Neural crest cell (in vitro differentiated cells): ENCODE measurements around the gene SMAD5. TPM values are rescaled to one million over a fixed set of nuclear protein-coding genes. Genes with fewer than 3 reads are reported as not detected.

Source experiments
- DNase-seq: peaks from one replicate; pipeline ENCODE4 v3.0.0; 2021; ENCODE audit warnings: low read depth, mixed read lengths, low spot score
- H3K27ac Mint-ChIP-seq: one replicate; pipeline ENCODE4 v1.8.0; 2021; ENCODE audit warnings: mild to moderate bottlenecking, mixed read lengths; ENCODE audit not compliant: unreplicated experiment
- H3K27me3 Mint-ChIP-seq: 2 replicates; pipeline ENCODE4 v1.8.0; 2021; ENCODE audit warnings: low read depth, mild to moderate bottlenecking, mixed read lengths
- H3K36me3 Mint-ChIP-seq: 2 replicates; pipeline ENCODE4 v1.8.0; 2021; ENCODE audit warnings: low read depth, mild to moderate bottlenecking, mixed read lengths
- H3K4me1 Mint-ChIP-seq: 2 replicates; pipeline ENCODE4 v1.8.0; 2021; ENCODE audit warnings: mixed read lengths
- H3K4me3 Mint-ChIP-seq: one replicate; pipeline ENCODE4 v1.8.0; 2021; ENCODE audit warnings: mild to moderate bottlenecking, mixed read lengths
- H3K9me3 Mint-ChIP-seq: 2 replicates; pipeline ENCODE4 v1.8.0; 2021; ENCODE audit warnings: mixed read lengths
- CTCF ChIP-seq: fragments of 200-600 bp; sonication (generic); conservative IDR thresholded peaks from 2 replicates; pipeline ENCODE4 v1.5.0; 2021; ENCODE audit warnings: antibody characterized with exemption, mild to moderate bottlenecking
- total RNA-seq: library from RNA; stranded (reverse); gene quantifications from 2 replicates; pipeline ENCODE4 v1.2.1, GENCODE V29; 2021

The SMAD5 gene
- total RNA-seq, 1 donor from 2014 or later = 82.6 TPM

- no peaks in the 10 kb centered on the region for H3K36me3 Mint-ChIP-seq
- H3K9me3 Mint-ChIP-seq = no peaks in the 10 kb centered on the region
- H3K27me3 Mint-ChIP-seq = peaks cover 2% of the 10 kb centered on the region
- DNase-seq = peak; percentile 53
- H3K27ac Mint-ChIP-seq = no peak overlapping the region
- H3K4me1 Mint-ChIP-seq = no peaks in the 10 kb centered on the region
- peak; percentile 93 for TF ChIP-seq CTCF
- no peak overlapping the region for H3K4me3 Mint-ChIP-seq
Measured at GRCh38 chr5:136212252-136212721, 79.6 kb downstream of the SMAD5 start.

- DNase-seq = no peak
- Mint-ChIP-seq H3K4me1 (no peaks in the 10 kb centered on the region), H3K27ac (no peak overlapping the region), H3K36me3 (no peaks in the 10 kb centered on the region), H3K27me3 (peaks cover 2% of the 10 kb centered on the region), H3K9me3 (no peaks in the 10 kb centered on the region), H3K4me3 (no peak overlapping the region)
- TF ChIP-seq CTCF = no peak
Measured at GRCh38 chr5:136213919-136214493, 81.4 kb downstream of the SMAD5 start.

DNA sequence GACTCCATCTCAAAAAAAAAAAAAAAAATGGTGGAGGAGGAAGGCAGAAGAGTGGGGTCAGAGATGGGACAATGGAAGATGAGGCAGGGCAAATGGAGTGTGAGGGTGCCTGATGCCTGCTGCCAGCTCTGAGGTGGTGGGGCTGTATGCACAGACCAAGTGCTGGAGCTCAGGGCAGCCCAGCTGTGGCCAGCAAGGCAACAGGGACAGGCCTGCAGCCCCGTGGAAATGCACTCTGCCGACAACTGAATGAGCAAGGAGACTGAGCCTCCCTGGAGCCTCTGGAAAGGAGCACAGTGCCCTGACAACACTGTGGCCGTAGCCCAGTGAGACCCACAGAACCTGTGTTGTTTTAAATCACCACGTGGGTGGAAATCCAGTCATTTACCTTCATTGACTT is 83.2 kb downstream of the SMAD5 start:
- no peak for DNase-seq
- H3K4me1 Mint-ChIP-seq = no peaks in the 10 kb centered on the region
- no peaks in the 10 kb centered on the region for H3K36me3 Mint-ChIP-seq
- no peak overlapping the region for H3K4me3 Mint-ChIP-seq
- no peak for TF ChIP-seq CTCF
- H3K27ac Mint-ChIP-seq = no peak overlapping the region
- H3K9me3 Mint-ChIP-seq = peaks cover 7% of the 10 kb centered on the region
- H3K27me3 Mint-ChIP-seq = peaks cover 2% of the 10 kb centered on the region

GRCh38 chr5:136216230-136216629 is 83.6 kb downstream of the SMAD5 start:
- Mint-ChIP-seq H3K27ac (no peak overlapping the region), H3K36me3 (peaks cover 2% of the 10 kb centered on the region), H3K4me3 (no peak overlapping the region), H3K27me3 (peaks cover 2% of the 10 kb centered on the region), H3K4me1 (no peaks in the 10 kb centered on the region), H3K9me3 (peaks cover 10% of the 10 kb centered on the region)
- no peak for TF ChIP-seq CTCF
- DNase-seq = no peak

- Mint-ChIP-seq H3K4me1 (no peaks in the 10 kb centered on the region), H3K27ac (no peak overlapping the region), H3K36me3 (peaks cover 5% of the 10 kb centered on the region), H3K4me3 (no peak overlapping the region), H3K27me3 (peaks cover 16% of the 10 kb centered on the region), H3K9me3 (peaks cover 12% of the 10 kb centered on the region)
- DNase-seq = no peak
- TF ChIP-seq CTCF = no peak
Measured at GRCh38 chr5:136221340-136221739, 88.7 kb downstream of the SMAD5 start.
